CD14-positive monocyte (primary cell): ENCODE results near the gene ERBB3. TPM values are rescaled to one million over a fixed set of nuclear protein-coding genes. Genes with fewer than 3 reads are reported as not detected.

Source experiments
- DNase-seq, 3 donors: peaks; one replicate each; pipeline ENCODE4 v3.0.0-alpha.2; 2011 to 2022
- H2AFZ ChIP-seq: 2 replicates; pipeline ENCODE4 v1.6.0; 2012; ENCODE audit warnings: mild to moderate bottlenecking, low read depth, low read length, inconsistent platforms; ENCODE audit not compliant: insufficient read depth, poor library complexity, severe bottlenecking
- H3K27ac ChIP-seq, 2 donors: 1 replicate in 1 of 2; 2 replicates in 1 of 2; pipeline ENCODE4 v1.5.1; 2012 to 2013; ENCODE audit warnings: low read length in 2 of 2, control low read depth in 1 of 2, inconsistent platforms in 1 of 2, low read depth in 1 of 2, mild to moderate bottlenecking in 1 of 2
- H3K27me3 ChIP-seq, 2 donors: one replicate each; pipeline versions ENCODE4 v1.6.0 to v1.6.1; 2011 to 2013; ENCODE audit warnings: low read length in 2 of 2; ENCODE audit not compliant: control insufficient read depth in 2 of 2, insufficient read depth in 2 of 2
- H3K36me3 ChIP-seq, 2 donors: replicated peaks in 1 of 2; 1 replicate in 1 of 2; 2 replicates in 1 of 2; pipeline versions ENCODE4 v1.5.1 to v1.6.1; 2012 to 2013; ENCODE audit warnings: low read length in 2 of 2, control low read depth in 1 of 2, inconsistent platforms in 1 of 2, mild to moderate bottlenecking in 1 of 2; ENCODE audit not compliant: insufficient read depth in 2 of 2, control insufficient read depth in 1 of 2
- H3K4me1 ChIP-seq, 2 donors: 1 replicate in 1 of 2; 2 replicates in 1 of 2; pipeline versions ENCODE4 v1.5.1 to v1.6.1; 2012 to 2013; ENCODE audit warnings: low read length in 2 of 2, control low read depth in 1 of 2, inconsistent platforms in 1 of 2, mild to moderate bottlenecking in 1 of 2, moderate library complexity in 1 of 2; ENCODE audit not compliant: insufficient read depth in 2 of 2, control insufficient read depth in 1 of 2
- H3K4me2 ChIP-seq: replicated peaks from 2 replicates; pipeline ENCODE3; 2012; ENCODE audit warnings: low read length, moderate library complexity, mild to moderate bottlenecking; ENCODE audit not compliant: poor library complexity, severe bottlenecking; ENCODE audit errors: extremely low read depth
- H3K4me3 ChIP-seq, 3 experiments: fragments of 200-600 bp in 1 of 3; sonication (generic) in 1 of 3; replicated peaks in 1 of 3; 1 replicate in 2 of 3; 2 replicates in 1 of 3; pipeline ENCODE4 v1.5.1; 2011 to 2013; ENCODE audit warnings: low read length in 3 of 3, mild to moderate bottlenecking in 3 of 3, control low read depth in 2 of 3, low read depth in 2 of 3, inconsistent platforms in 1 of 3, moderate library complexity in 1 of 3
- H3K79me2 ChIP-seq: 2 replicates; pipeline ENCODE4 v1.6.0; 2012; ENCODE audit warnings: mild to moderate bottlenecking, control low read depth, inconsistent platforms, low read length, moderate library complexity; ENCODE audit not compliant: insufficient read depth
- H3K9ac ChIP-seq: 2 replicates; pipeline ENCODE4 v1.6.0; 2017; ENCODE audit warnings: low read length, mild to moderate bottlenecking; ENCODE audit not compliant: insufficient read depth, poor library complexity, severe bottlenecking
- H3K9me3 ChIP-seq, 2 donors: replicated peaks in 1 of 2; 1 replicate in 1 of 2; 2 replicates in 1 of 2; pipeline versions ENCODE4 v1.5.1 to v1.6.1; 2012 to 2013; ENCODE audit warnings: low read length in 2 of 2, control low read depth in 1 of 2; ENCODE audit not compliant: control insufficient read depth in 1 of 2, insufficient read depth in 1 of 2
- H4K20me1 ChIP-seq: 2 replicates; pipeline ENCODE4 v1.6.0; 2012; ENCODE audit warnings: mild to moderate bottlenecking, low read length, control low read depth, moderate library complexity; ENCODE audit not compliant: insufficient read depth
- H3K27ac Mint-ChIP-seq, 7 donors: one replicate each; pipeline ENCODE4 v1.8.0; 2020; ENCODE audit warnings: mild to moderate bottlenecking in 7 of 7, mixed read lengths in 7 of 7, moderate library complexity in 6 of 7, inconsistent platforms in 2 of 7
- H3K27me3 Mint-ChIP-seq, 3 donors: one replicate each; pipeline ENCODE4 v1.8.0; 2021 to 2022; ENCODE audit warnings: low read depth in 3 of 3, mild to moderate bottlenecking in 3 of 3, mixed read lengths in 3 of 3, moderate library complexity in 3 of 3, inconsistent platforms in 1 of 3
- H3K36me3 Mint-ChIP-seq, 2 donors: one replicate each; pipeline ENCODE4 v1.8.0; 2020; ENCODE audit warnings: mixed read lengths in 2 of 2, inconsistent platforms in 1 of 2, mild to moderate bottlenecking in 1 of 2
- H3K4me1 Mint-ChIP-seq: one replicate; pipeline ENCODE4 v1.8.0; 2020; ENCODE audit warnings: mild to moderate bottlenecking, mixed read lengths
- H3K4me3 Mint-ChIP-seq, 2 donors: one replicate each; pipeline ENCODE4 v1.8.0; 2020; ENCODE audit warnings: mild to moderate bottlenecking in 2 of 2, mixed read lengths in 2 of 2, moderate library complexity in 1 of 2
- H3K9me3 Mint-ChIP-seq, 7 donors: one replicate each; pipeline ENCODE4 v1.8.0; 2020 to 2022; ENCODE audit warnings: mixed read lengths in 7 of 7, mild to moderate bottlenecking in 6 of 7, moderate library complexity in 6 of 7, inconsistent platforms in 2 of 7
- WGBS: methylation state at CpG from one replicate; pipeline ENCODE4 v1.1.5; 2013; ENCODE audit warnings: missing lambda C conversion rate; ENCODE audit not compliant: insufficient coverage; 5-methylcytosine and 5-hydroxymethylcytosine counted together
- intact Hi-C, 2 donors: fragments of 100-400 bp; cut with micrococcal nuclease; formaldehyde crosslinking; loops; one replicate each; pipeline versions ENCODE4 v1.15.0 to v1.15.1; 2023
- polyA plus RNA-seq, 3 donors: library from polyadenylated mRNA; depleted of rRNA in 1 of 3; unstranded in 2 of 3; stranded (reverse) in 1 of 3; fragments of 300-500 nt in 2 of 3; fragments of >200 nt in 1 of 3; fragmentation: Illumina TruSeq in 2 of 3; gene quantifications; 1 replicate in 2 of 3; 2 replicates in 1 of 3; pipeline ENCODE4 v1.2.3, GENCODE V29; 2012 to 2021
- TF ChIP-seq, protein P1 (sequence below): fragments of 200-600 bp; IDR thresholded peaks from one replicate; pipeline ENCODE4 v1.8.0; 2022; ENCODE audit warnings: antibody characterized with exemption, mild to moderate bottlenecking

Gene ERBB3
- polyA plus RNA-seq, 3 donors = 0.01 TPM; not detected in 2

DNA sequence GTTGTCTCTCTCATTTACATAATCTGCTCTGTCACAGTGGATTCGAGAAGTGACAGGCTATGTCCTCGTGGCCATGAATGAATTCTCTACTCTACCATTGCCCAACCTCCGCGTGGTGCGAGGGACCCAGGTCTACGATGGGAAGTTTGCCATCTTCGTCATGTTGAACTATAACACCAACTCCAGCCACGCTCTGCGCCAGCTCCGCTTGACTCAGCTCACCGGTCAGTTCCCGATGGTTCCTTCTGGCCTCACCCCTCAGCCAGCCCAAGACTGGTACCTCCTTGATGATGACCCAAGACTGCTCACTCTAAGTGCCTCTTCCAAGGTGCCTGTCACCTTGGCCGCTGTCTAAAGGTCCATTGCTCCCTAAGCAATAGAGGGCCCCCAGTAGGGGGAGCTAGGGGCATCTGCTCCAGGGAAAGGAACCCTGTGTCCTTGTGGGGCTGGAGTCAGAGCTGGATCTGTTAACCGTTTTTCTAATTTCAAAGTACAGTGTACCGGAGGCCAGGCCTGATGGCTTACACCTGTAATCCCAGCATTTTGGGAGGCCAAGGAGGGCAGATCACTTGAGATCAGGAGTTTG, 5.1 kb downstream of the ERBB3 start:
- H3K4me1 Mint-ChIP-seq = peaks cover 5% of the 10 kb centered on the region
- 88% methylated on average over 14 of the region's 15 CpGs for WGBS
- Histone ChIP-seq H3K27me3 (peaks cover 6 to 30% of the 10 kb centered on the region in 2 donors), H3K27ac (no peak overlapping the region), H3K4me3 (no peak overlapping the region), H3K79me2 (no peaks in the 10 kb centered on the region), H3K4me1 (peaks cover 6 to 7% of the 10 kb centered on the region in 2 donors), H4K20me1 (no peaks in the 10 kb centered on the region), H3K9ac (no peak overlapping the region), H2AFZ (no peak overlapping the region), H3K9me3 (no peaks in the 10 kb centered on the region), H3K36me3 (no peaks in the 10 kb centered on the region), H3K4me2 (no peak overlapping the region)
- intact Hi-C loops = no loop called here
- peaks cover 0 to 7% (median 0%) of the 10 kb centered on the region in 7 donors for H3K9me3 Mint-ChIP-seq
- peaks cover 3 to 5% of the 10 kb centered on the region in 2 donors for H3K36me3 Mint-ChIP-seq
- DNase-seq = no peak
- H3K4me3 Mint-ChIP-seq = no peak overlapping the region
- TF ChIP-seq, protein P1, sequence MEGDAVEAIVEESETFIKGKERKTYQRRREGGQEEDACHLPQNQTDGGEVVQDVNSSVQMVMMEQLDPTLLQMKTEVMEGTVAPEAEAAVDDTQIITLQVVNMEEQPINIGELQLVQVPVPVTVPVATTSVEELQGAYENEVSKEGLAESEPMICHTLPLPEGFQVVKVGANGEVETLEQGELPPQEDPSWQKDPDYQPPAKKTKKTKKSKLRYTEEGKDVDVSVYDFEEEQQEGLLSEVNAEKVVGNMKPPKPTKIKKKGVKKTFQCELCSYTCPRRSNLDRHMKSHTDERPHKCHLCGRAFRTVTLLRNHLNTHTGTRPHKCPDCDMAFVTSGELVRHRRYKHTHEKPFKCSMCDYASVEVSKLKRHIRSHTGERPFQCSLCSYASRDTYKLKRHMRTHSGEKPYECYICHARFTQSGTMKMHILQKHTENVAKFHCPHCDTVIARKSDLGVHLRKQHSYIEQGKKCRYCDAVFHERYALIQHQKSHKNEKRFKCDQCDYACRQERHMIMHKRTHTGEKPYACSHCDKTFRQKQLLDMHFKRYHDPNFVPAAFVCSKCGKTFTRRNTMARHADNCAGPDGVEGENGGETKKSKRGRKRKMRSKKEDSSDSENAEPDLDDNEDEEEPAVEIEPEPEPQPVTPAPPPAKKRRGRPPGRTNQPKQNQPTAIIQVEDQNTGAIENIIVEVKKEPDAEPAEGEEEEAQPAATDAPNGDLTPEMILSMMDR = peak; percentile 33
- H3K27ac Mint-ChIP-seq = no peak overlapping the region
- peaks cover 28 to 37% (median 36%) of the 10 kb centered on the region in 3 donors for H3K27me3 Mint-ChIP-seq

DNA sequence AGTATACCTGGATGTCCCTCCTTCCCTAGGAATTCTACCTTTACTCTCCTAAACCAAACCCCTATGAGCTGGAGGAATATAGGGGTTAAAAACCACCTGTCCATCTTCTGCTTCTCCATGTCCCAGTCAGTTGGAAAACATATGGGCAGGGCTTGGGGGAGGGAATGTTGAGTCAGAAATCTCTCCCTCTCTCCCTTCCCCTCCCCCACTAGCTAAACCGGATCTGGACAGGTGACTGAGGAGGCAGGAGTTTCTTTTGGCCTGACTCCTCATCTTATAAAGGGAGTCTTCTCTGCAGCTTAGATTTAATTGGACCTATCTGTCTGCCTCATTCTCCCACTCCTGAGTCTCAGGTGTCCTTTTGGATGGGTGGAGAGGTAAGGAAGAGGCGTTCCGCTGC, 6.1 kb downstream of the ERBB3 start:
- Mint-ChIP-seq H3K9me3 (peaks cover 0 to 3% (median 0%) of the 10 kb centered on the region in 7 donors), H3K36me3 (peaks cover 0 to 1% of the 10 kb centered on the region in 2 donors), H3K4me1 (no peaks in the 10 kb centered on the region), H3K4me3 (no peak overlapping the region), H3K27me3 (peaks cover 22 to 29% (median 25%) of the 10 kb centered on the region in 3 donors), H3K27ac (peak overlapping the region in 1 of 7 donors; percentile 54)
- Histone ChIP-seq H3K4me3 (no peak overlapping the region), H4K20me1 (no peaks in the 10 kb centered on the region), H2AFZ (no peak overlapping the region), H3K36me3 (no peaks in the 10 kb centered on the region), H3K4me2 (no peak overlapping the region), H3K4me1 (no peaks in the 10 kb centered on the region), H3K27ac (no peak overlapping the region), H3K27me3 (peaks cover 0 to 20% of the 10 kb centered on the region in 2 donors), H3K79me2 (no peaks in the 10 kb centered on the region), H3K9me3 (no peaks in the 10 kb centered on the region), H3K9ac (no peak overlapping the region)
- no peak for DNase-seq
- TF ChIP-seq, protein P1 = no peak
- intact Hi-C loops = no loop called here
- no CpG with 5 or more reads among the region's 3 CpGs for WGBS
